Activated naive CD8-positive, alpha-beta T cell treated with anti-CD3 and anti-CD28 coated beads, Interleukin-2, amount 50 U/mL, for 16 hours (primary cell): Measurements from ENCODE around the gene PRR35.

Source experiments
- DNase-seq: peaks from one replicate; pipeline ENCODE4 v3.0.0-alpha.2; 2020; ENCODE audit warnings: low read depth, low spot score

PRR35 gene

GRCh38 chr16:528111-529011 lies 31.8 kb upstream of the PRR35 start:
- DNase-seq, result no peak

- no peak for DNase-seq
These were observed 31.1 kb upstream of the PRR35 start for GRCh38 chr16:529012-529575.

GRCh38 chr16:530111-530817 lies 29.9 kb upstream of the PRR35 start:
- DNase-seq, result no peak

- DNase-seq, result no peak
These were observed 28.6 kb upstream of the PRR35 start for GRCh38 chr16:531494-532125.

GRCh38 chr16:533391-534123 lies 26.6 kb upstream of the PRR35 start:
- no peak for DNase-seq

- no peak for DNase-seq
These were observed 26.1 kb upstream of the PRR35 start for GRCh38 chr16:534135-534534.

GRCh38 chr16:534856-535445 lies 25.2 kb upstream of the PRR35 start:
- DNase-seq, result no peak

- no peak for DNase-seq
These were observed 24.5 kb upstream of the PRR35 start for GRCh38 chr16:535446-536405.

GRCh38 chr16:536746-537145 lies 23.4 kb upstream of the PRR35 start:
- no peak for DNase-seq

GRCh38 chr16:537415-538335 lies 22.5 kb upstream of the PRR35 start:
- no peak for DNase-seq

GRCh38 chr16:539901-540530 lies 20.2 kb upstream of the PRR35 start:
- no peak for DNase-seq

GRCh38 chr16:540645-541340 lies 19.4 kb upstream of the PRR35 start:
- DNase-seq, result no peak

GRCh38 chr16:543301-544164 lies 16.7 kb upstream of the PRR35 start:
- no peak for DNase-seq

GRCh38 chr16:544517-544916 lies 15.7 kb upstream of the PRR35 start:
- no peak for DNase-seq

- no peak for DNase-seq
These were observed 13.1 kb upstream of the PRR35 start for GRCh38 chr16:546909-547770.

- no peak for DNase-seq
These were observed 11.6 kb upstream of the PRR35 start for GRCh38 chr16:548586-548985.
